ENCODE results near the gene SNIP1.
"Not testable (repeated sequence)": the region's sequence is repeated elsewhere in the genome, so short reads cannot be mapped to it uniquely, and the experiment has no call there.

The SNIP1 gene

GRCh38 chr1:37559080-37559479 lies 5.0 kb upstream of the SNIP1 start:
- DNase-seq: no peak

DNA sequence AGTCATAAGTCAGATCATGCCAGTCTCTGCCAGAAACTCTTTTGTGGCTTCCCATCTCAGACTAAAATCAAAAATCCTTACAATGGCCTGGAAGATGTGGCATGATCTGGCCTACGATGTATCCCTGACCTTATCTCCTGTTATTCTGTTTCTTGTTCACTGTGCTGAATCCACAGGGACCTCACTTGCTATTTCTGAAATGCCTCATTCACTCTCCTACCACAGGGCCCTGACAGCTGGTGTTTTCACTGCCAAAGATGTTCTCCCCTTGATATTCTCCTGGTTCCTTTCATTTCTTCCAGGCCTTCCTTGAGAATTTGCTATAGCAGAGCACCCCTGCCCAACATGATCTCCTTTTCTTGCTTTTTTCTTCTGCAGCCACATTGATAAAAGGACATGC lies 4.3 kb upstream of the SNIP1 start:
- no peak for DNase-seq

DNA sequence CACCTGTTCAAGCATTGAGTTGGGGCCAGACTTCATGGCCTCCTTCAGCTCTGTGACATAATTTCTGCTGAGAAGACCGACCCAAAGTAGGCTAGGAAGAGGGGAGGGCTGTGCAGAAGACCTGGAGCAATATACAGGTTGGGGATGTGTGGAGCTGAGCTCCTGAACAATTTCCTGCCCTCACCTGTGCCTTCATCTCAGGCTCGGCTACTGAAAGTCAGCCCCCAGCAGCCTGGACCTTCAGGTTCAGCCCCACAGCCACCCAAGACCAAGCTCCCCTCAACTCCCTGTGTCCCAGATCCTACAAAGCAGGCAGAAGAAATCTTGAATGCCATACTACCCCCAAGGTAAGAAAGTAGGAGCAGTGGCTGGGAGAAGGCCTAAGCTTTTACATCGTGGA lies 3.3 kb upstream of the SNIP1 start:
- no peak for DNase-seq

- no peak for DNase-seq
Measured at GRCh38 chr1:37556712-37557196, 2.7 kb upstream of the SNIP1 start, which contains the start of gene DNALI1. DNALI1 (plus strand) TSS chr1:37556940; CDS start chr1:37556995, 55 bp downstream.

DNA sequence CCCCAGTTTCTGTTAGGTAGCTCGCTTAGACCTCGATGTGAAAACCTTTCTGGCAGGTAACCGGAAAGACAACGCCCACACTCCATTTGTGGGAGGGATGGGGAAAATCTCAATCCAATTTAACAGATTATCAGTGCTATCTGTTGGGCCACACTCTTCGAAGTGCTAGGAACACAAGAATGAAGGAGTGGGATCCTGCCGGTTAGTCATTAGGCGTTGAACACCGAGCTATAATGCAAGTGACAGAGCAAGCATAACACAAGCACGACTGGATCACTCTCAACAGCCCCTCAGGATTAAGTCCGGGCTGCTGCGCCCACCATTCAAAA lies 531 bp downstream of the SNIP1 start:
- no peak for DNase-seq

DNA sequence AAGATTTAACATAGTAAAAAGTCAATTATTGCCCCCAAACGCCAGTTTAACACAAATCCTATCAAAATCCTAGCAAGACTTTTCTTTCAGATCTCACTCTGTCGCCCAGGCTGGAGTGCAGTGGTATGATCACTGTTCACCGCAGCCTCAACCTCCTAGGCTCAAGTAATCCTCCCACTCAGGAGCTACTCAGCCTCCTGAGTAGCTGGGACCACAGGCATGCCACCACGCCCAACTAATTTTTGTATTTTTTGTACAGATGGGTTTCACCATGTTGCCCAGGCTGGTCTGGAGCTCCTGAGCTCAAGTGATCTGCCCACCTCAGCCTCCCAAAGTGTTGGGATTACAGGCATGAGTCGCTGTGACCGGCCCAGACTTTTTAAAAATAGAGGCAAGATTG lies 4.8 kb downstream of the SNIP1 start:
- DNase-seq: no peak

GRCh38 chr1:37545019-37545418 lies 9.1 kb downstream of the SNIP1 start:
- no peak for DNase-seq

DNA sequence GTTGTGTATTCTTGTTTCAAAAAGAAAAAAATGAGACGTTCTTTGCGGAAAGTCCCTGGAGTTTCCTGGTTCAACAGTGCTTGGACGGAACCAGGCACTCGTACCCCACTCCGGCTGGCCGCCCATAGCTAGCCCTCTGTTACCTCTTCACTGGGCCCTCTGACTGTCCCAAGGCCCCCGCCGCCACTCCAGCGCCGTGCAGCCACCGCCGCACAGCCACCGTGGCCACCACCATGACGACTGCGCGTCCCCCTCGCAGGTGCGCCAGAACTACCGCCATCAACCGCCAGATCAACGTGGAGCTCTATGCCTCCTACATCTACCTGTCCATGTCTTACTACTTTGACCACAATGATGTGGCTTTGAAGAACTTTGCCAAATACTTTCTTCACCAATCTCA lies 9.6 kb downstream of the SNIP1 start:
- DNase-seq: no peak

DNA sequence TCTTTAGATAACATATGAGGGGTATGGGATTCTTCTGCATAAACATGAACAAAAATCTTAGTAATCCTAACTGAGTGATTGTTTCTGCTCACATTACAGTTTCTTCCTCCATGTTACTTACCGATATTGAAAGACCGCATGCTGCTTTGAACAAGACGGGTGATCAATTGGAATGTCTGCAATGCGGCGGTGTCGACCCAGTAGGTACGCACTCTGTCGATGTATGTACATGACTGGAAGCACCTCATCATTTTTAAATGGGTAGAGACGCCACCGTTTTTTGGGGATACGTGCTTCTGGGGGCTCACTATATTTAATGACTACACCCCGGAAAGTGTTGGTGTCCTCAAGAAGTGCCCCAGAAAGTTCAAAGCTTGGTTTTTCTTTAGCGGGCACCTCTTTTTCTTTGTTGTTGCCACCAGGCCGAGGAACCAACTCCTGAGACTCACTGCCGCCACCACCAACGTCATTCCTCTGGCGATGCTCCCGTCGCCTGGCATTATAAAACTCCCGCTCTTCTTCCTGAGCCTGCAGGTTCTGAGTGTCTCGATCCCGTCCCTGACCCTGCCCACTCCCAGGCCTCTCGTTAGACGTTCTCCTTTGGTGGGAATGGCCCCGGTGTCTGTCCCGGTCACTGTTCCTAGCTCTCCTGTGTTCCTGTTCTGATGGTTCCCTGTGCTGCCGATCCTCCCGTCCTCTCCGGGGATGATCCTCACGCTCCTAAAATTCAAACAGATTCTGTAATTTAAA lies 13.9 kb downstream of the SNIP1 start:
- DNase-seq: no peak

DNA sequence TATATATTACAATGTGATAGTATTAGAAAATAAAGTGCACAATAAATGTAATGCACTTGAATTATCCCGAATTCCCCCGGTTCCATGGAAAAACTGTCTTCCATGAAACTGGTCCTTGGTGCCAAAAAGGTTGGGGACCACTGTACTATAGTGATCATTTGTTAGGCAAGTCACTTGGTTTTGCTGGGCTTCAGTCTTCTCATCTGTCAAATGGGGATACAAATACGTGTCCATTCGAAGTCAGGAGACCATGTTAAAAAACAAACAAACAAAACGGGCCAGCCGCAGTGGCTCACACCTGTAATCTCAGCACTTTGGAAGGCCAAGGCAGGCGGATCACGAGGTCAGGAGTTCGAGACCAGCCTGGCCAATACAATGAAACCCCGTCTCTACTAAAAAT lies 14.9 kb downstream of the SNIP1 start:
- DNase-seq: not testable (repeated sequence)

DNA sequence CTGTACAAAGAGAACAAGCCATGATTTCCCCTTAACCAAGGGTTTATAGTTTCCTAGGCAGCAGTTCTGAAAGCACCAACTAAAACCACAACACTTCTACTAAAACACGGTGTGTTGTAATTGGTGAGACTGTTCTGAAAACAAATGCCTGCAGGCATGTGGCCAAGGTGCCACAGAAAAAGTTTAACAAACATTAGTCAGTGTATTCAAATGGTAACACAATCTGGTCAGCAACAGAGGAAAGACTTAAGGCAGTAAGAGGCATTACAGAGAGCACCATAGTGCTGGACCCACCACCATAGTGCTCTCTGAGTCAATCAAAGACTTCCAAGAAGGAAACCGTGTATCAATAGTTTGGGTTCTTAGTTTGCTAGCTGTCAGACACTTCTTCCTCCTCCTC lies 16.7 kb downstream of the SNIP1 start:
- no peak for DNase-seq

- DNase-seq: no peak
Measured at GRCh38 chr1:37533317-37534093, 20.6 kb downstream of the SNIP1 start.

GRCh38 chr1:37532418-37533156 lies 21.5 kb downstream of the SNIP1 start:
- not testable (repeated sequence) for DNase-seq

GRCh38 chr1:37529888-37530287 lies 24.2 kb downstream of the SNIP1 start:
- not testable (repeated sequence) for DNase-seq

DNA sequence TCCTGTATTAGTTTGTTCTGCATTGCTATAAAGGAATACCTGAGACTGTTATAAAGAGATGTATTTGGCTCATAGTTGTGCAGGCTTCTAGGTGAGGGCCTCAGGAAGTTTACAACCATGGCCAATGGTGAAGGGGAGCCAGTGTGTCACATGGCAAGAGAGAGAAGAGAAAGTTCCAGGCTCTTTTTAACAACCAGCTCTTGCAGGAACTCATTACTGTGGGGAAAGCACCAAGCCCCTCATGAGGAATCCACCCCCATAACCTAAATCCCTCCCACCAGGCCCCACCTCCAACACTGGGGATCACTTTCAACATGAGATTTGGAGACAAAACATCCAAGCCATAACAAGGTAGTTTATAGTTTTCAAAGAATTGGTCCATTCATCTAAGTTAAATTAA lies 34.5 kb downstream of the SNIP1 start:
- DNase-seq: no peak

DNA sequence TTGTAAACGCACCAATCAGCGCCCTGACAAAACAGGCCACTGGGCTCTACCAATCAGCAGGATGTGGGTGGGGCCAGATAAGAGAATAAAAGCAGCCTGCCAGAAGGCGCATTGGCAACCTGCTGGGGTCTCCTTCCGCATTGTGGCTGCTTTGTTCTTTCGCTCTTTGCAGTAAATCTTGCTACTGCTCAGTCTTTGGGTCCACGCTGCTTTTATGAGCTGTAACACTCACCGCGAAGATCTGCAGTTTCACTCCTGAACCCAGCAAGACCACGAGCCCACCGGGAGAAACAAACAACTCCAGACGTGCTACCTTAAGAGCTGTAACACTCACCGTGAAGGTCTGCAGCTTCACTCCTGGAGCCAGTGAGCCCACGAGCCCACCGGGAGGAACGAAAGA lies 35.2 kb downstream of the SNIP1 start:
- DNase-seq: peak; percentile 10

DNA sequence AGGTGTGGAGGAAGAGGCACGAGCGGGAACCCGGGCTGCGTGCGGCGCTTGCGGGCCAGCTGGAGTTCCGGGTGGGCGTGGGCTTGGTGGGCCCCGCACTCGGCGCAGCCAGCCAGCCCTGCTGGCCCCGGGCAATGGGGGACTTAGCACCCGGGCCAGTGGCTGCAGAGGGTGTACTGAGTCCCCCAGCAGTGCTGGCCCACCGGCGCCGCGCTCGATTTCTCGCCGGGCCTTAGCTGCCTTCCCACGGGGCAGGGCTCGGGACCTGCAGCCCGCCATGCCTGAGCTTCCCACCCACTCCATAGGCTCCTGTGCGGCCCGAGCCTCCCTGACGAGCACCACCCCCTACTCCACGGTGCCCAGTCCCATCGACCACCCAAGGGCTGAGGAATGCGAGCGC lies 35.9 kb downstream of the SNIP1 start:
- DNase-seq: not testable (repeated sequence)

DNA sequence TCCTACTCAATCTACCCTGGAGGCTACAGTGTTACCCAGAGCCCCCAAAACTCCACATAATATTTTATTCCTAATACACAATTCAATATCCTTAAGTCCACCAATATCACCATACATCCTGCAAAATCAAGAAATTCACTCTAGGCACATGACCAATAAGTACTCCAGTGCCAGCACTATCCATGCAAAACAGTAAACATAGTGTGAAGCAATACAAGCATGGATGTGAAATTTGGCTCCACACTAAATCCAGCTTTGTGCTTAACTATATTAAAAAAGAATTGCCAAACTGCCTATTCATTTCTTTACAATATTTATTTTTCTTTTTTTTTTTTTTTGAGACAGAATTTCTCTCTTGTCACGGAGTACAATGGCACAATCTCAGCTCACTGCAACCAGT lies 36.5 kb downstream of the SNIP1 start:
- DNase-seq: no peak

DNA sequence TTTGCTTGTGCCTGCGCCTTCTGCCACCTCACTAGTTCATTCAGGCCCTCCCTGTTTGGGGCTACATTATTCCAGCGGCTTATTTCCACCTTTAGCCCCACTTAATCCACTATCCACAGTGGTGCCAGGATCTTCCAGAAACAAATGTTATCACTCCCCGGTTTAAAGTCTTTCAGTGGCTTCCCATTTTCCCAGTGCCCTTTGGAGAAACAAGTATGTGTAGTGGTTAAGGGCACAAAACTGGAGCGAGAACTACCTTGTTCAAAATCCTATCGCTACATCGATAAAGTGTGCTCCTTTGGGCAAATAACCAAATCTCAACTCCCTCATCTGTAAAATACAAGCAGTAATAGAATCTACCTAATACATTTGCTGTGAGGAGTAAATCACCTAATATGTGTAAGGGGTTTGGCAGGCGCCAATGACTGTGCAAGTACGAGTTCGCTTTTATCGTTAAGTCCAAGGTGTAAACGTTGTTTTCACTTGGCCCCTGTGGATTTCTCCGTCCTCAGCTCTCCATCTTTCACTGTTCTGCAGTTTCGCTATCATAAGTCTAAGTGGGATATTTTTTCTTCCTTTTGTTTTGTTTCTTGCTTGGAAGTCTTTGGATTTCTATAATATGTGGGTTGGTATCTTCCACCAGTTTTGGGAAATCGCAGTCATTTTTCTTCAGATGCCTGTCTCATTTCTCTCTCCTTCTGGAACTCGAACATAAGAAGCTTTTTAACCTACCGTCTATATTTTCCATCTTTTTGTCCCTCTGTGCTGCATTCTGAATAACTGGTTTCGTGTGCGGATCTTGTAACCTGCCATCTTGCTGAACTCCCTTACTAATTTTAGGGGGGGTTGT lies 38.7 kb downstream of the SNIP1 start:
- DNase-seq: no peak

DNA sequence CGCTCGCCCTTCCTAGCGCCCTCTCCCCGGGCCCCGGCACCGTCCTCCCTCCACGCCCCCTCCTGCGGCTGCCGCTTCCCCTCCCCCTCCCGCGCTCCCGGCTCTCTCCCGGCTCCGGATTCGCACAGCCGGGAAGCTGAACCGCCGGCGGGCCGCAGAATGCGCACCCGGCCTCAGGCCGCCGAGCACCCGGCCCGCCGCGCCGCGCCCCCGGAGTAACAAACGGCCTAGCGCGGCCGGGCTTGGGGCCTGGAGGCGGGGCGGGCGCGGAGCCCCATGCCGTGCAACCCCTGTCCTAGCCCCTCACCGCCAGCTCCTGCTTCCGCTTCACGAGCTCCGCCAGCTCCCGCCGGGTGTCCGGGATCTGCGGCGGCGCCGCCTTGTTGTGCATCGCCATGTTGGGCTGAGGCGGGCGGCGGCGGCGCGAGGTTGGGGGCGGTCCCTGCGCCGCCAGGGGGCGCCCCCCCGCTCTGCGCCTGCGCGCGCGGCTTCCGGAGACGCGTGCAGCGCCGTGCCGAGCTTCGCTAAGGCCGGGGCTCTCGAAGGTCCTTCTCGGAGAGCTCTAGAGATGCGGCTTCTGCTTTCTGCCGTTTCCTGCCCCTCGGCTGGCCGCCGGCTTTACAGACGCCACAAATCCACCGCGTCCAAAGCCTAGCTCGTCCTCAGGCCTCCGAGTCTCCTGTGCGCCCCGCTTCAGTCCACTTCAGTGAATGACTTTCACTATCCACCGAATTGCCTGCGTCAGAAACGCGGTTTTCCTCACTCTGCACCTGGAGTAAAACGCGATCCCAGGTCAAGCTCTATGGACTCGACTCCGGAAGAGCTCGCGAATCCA lies 39.5 kb downstream of the SNIP1 start, which contains the start of gene MEAF6:
Gene MEAF6 (minus strand): TSS at position 417 of the 835 bp plus-strand sequence. CDS start 20 bp downstream, at position 397.
- peak; percentile 86 for DNase-seq

DNA sequence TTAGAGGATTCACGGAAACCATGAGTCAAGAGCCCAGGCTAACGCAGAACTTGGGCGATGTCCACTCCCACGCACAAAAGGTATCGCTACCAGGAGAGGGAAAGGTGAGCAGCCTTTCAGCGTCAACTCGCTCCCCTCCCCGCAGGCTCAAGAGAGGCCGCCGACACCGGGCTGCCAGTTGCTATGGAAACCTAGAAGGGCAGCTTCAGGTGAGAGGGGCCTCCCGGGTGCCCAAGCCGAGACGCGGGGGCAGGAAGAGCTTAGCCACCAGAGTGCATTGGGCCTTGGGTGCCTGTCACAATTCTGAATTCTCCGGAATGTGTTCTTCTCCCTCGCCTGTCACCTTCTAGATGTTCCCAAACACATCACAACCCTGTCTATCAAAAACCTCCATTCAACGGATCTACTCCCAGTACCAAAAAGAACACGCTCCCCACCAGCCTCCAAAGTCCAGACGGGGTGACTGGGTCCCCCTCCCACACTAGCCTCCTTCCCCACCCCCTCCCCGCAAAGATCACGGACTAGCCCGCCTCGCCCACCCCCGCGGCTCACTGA lies 40.2 kb downstream of the SNIP1 start:
- peak; percentile 20 for DNase-seq
